Ascending aorta (tissue), 2 donors: ENCODE results near the gene PPY. TPM values are rescaled to one million over a fixed set of nuclear protein-coding genes. Genes with fewer than 3 reads are reported as not detected.

Experiments used
- DNase-seq, 2 donors: peaks; one replicate each; pipeline ENCODE4 v3.0.0-alpha.2; 2019; ENCODE audit warnings: low spot score in 2 of 2
- H3K27ac ChIP-seq, 2 donors: fragments of 200-600 bp; sonication (generic); one replicate each; pipeline ENCODE4 v1.5.1; 2016 to 2017; ENCODE audit warnings: mild to moderate bottlenecking in 1 of 2
- H3K27me3 ChIP-seq: fragments of 200-600 bp; sonication (generic); one replicate; pipeline ENCODE4 v1.5.1; 2017
- H3K36me3 ChIP-seq, 2 donors: fragments of 200-600 bp; sonication (generic); one replicate each; pipeline ENCODE4 v1.5.1; 2016
- H3K4me1 ChIP-seq, 2 donors: fragments of 200-600 bp; sonication (generic); one replicate each; pipeline ENCODE4 v1.5.1; 2016 to 2017; ENCODE audit warnings: mild to moderate bottlenecking in 1 of 2
- H3K4me3 ChIP-seq, 2 donors: fragments of 200-600 bp; sonication (generic); one replicate each; pipeline ENCODE4 v1.5.1; 2016 to 2017; ENCODE audit warnings: mild to moderate bottlenecking in 1 of 2
- H3K9me3 ChIP-seq, 2 donors: fragments of 200-600 bp; sonication (generic); one replicate each; pipeline ENCODE4 v1.5.1; 2016
- CTCF ChIP-seq, 3 experiments: fragments of 200-600 bp in 2 of 3; fragments of 450-650 bp in 1 of 3; sonication (generic) in 2 of 3; IDR thresholded peaks; one replicate each; pipeline ENCODE4 v1.5.1; 2016 to 2019; ENCODE audit warnings: antibody characterized with exemption in 3 of 3, mild to moderate bottlenecking in 1 of 3, moderate library complexity in 1 of 3
- intact Hi-C: fragments of 100-400 bp; cut with DNase I; formaldehyde crosslinking; loops from one replicate; pipeline ENCODE4 v1.15.1; 2023
- total RNA-seq: library from RNA; depleted of rRNA; stranded (reverse); fragments of >200 nt; gene quantifications from one replicate; pipeline ENCODE4 v1.1.0, GENCODE V29; 2016

PPY gene
- total RNA-seq, 1 donor from 2014 or later, result not detected

DNA sequence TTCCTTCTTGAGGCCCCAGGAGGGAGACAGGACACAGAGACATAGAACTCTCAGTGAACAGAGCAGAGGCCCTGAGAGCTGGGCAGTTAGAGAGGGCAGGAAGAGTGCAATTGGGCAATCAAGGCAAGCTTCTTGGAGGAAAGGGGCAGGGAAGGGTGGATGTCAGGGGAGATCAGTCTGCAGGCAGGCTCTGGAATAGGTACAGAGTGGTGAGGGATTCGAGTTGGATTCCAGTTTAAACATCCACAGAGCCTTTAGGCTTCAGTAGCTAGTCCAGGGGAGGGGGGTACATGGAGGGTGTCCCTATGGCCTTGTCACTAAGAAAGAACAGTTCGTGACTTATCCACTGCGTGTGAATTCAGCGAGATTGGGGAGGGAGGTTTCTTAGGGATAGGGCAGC is 9.5 kb upstream of the PPY start:
- Histone ChIP-seq H3K9me3 (no peaks in the 10 kb centered on the region), H3K27me3 (peaks cover 15% of the 10 kb centered on the region)
- intact Hi-C loops, result no loop called here

DNA sequence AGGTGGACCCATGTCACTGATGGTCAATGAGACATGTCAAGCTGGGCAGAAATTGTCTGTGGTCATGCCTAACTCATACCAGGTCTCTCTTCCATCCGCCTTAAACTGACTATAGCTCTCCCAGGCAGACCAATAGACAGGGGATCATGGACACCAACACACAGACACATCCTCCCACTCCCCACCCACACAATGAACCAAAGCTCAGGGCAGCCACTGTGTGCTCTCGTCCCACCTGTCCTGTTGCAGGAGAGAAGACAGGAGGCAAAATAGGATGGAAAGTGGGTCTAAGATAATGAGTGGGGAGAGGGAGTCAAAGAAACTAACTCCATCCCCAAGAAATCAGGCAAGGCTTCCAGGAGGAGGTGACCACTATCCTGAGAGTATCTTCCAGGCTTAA is 8.3 kb upstream of the PPY start:
- intact Hi-C loops, result no loop called here
- TF ChIP-seq CTCF (IDR thresholded peaks at IDR 0.05), result no peak
- no peaks in the 10 kb centered on the region for H3K36me3 ChIP-seq
- no peak overlapping the region for H3K4me3 ChIP-seq
- peaks cover 15% of the 10 kb centered on the region for H3K27me3 ChIP-seq
- DNase-seq, result no peak
- no peak overlapping the region for H3K27ac ChIP-seq
- peaks cover 0 to 6% of the 10 kb centered on the region in 2 donors for H3K4me1 ChIP-seq
- H3K9me3 ChIP-seq, result no peaks in the 10 kb centered on the region

More for the DNA sequence above, 9.5 kb upstream of the PPY start:
- TF ChIP-seq CTCF (IDR thresholded peaks at IDR 0.05), result no peak
- Histone ChIP-seq H3K27ac (no peak overlapping the region), H3K4me1 (peaks cover 0 to 6% of the 10 kb centered on the region in 2 donors), H3K4me3 (no peak overlapping the region), H3K36me3 (no peaks in the 10 kb centered on the region)
- DNase-seq, result no peak

DNA sequence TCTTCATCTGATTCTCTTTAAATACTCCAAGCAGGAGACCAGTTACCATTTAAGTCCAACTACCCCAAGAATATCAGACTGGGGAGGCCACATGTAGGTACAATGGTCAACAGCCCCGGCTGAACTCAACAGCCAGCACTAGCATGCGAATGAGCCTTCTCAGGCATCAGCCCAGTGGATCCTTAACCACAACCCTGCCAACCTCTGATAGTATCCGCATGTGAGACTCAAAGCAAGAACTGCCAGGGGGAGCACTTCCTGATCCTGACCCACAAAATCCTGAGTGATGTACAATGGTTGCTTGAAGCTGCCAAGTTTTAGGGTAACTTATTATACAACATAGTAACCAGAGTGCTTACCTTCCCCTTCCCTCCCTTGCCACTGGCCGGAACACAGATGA is 7.5 kb upstream of the PPY start:
- Histone ChIP-seq H3K36me3 (no peaks in the 10 kb centered on the region), H3K27ac (no peak overlapping the region), H3K27me3 (peaks cover 15% of the 10 kb centered on the region), H3K9me3 (no peaks in the 10 kb centered on the region), H3K4me3 (no peak overlapping the region), H3K4me1 (peaks cover 0 to 6% of the 10 kb centered on the region in 2 donors)
- intact Hi-C loops, result no loop called here
- no peak for TF ChIP-seq CTCF (IDR thresholded peaks at IDR 0.05)
- DNase-seq, result no peak

- no peaks in the 10 kb centered on the region for H3K9me3 ChIP-seq
- TF ChIP-seq CTCF (IDR thresholded peaks at IDR 0.05), result no peak
- intact Hi-C loops, result no loop called here
Measured at GRCh38 chr17:43946781-43947180, 4.5 kb upstream of the PPY start.

DNA sequence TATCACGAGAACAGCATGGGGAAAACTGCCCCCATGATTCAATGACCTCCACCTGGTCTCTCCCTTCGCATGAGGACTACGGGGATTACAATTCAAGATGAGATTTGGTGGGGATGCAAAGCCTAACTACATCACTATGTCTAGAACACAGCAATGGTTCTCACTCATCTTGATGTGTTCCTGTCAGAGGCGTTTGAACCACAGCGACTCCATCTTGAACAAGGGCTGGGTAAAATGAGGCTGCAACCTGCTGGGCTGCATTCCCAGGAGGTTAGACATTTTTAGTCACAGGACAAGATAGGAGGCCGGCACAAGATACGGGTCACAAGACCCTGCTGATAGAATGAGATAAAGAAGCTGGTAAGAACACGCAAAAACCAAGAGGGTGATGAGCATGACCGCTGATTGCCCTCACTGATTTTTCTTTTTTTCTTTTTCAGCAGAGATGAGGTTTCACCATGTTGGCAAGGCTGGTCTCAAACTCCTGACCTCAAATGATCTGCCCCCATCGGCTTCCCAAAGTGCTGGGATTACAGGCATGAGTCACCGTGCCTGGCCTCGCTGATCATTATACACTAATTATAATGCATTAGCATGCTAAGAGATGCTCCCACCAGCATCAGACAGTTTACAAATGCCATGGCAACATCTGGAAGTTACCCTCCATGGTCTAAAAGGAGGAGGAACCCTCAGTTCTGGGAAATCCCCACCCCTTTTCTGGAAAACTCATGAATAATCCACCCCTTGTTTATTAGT is 3.0 kb upstream of the PPY start:
- H3K27ac ChIP-seq, result no peak overlapping the region
- DNase-seq, result no peak
- H3K4me3 ChIP-seq, result no peak overlapping the region
- no peaks in the 10 kb centered on the region for H3K4me1 ChIP-seq
- no peaks in the 10 kb centered on the region for H3K27me3 ChIP-seq
- intact Hi-C loops, result loop anchor here (2.0 kb wide), 1 partner anchor 50 kb away; no protein-coding TSS in a partner anchor
- no peak for TF ChIP-seq CTCF (IDR thresholded peaks at IDR 0.05)
- H3K9me3 ChIP-seq, result no peaks in the 10 kb centered on the region
- H3K36me3 ChIP-seq, result no peaks in the 10 kb centered on the region

More at GRCh38 chr17:43946781-43947180, 4.5 kb upstream of the PPY start:
- Histone ChIP-seq H3K4me1 (no peaks in the 10 kb centered on the region), H3K27me3 (no peaks in the 10 kb centered on the region), H3K27ac (no peak overlapping the region), H3K4me3 (no peak overlapping the region), H3K36me3 (no peaks in the 10 kb centered on the region)
- DNase-seq, result no peak
